Hepatocyte (in vitro differentiated cells): ENCODE measurements around the gene SLC25A22. TPM values are rescaled to one million over a fixed set of nuclear protein-coding genes. Genes with fewer than 3 reads are reported as not detected.

Source experiments
- DNase-seq: peaks from one replicate; pipeline ENCODE4 v3.0.0-alpha.2; 2016; ENCODE audit warnings: low spot score
- H2AFZ ChIP-seq: fragments of 200-600 bp; sonication (generic); 2 replicates; pipeline ENCODE4 v1.6.0; 2016; ENCODE audit warnings: antibody characterized with exemption, mild to moderate bottlenecking
- H3K27ac ChIP-seq: fragments of 200-600 bp; sonication (generic); 2 replicates; pipeline ENCODE4 v1.5.1; 2016; ENCODE audit warnings: mild to moderate bottlenecking
- H3K27me3 ChIP-seq: fragments of 200-600 bp; sonication (generic); 2 replicates; pipeline ENCODE4 v1.6.1; 2016
- H3K36me3 ChIP-seq: fragments of 200-600 bp; sonication (generic); replicated peaks from 2 replicates; pipeline ENCODE4 v1.5.1; 2016; ENCODE audit warnings: low read depth; ENCODE audit not compliant: insufficient read depth
- H3K4me1 ChIP-seq: fragments of 200-600 bp; sonication (generic); 2 replicates; pipeline ENCODE4 v1.5.1; 2016; ENCODE audit warnings: mild to moderate bottlenecking, moderate library complexity; ENCODE audit not compliant: insufficient read depth
- H3K4me2 ChIP-seq: fragments of 200-600 bp; sonication (generic); 2 replicates; pipeline ENCODE4 v1.6.0; 2016
- H3K4me3 ChIP-seq: fragments of 200-600 bp; sonication (generic); 2 replicates; pipeline ENCODE4 v1.5.1; 2016; ENCODE audit warnings: mild to moderate bottlenecking
- H3K79me2 ChIP-seq: fragments of 200-600 bp; sonication (generic); 2 replicates; pipeline ENCODE4 v1.6.0; 2017; ENCODE audit warnings: mild to moderate bottlenecking
- H3K9me2 ChIP-seq: fragments of 200-600 bp; sonication (generic); replicated peaks from 2 replicates; pipeline ENCODE4 v1.6.0; 2017; ENCODE audit warnings: mild to moderate bottlenecking; ENCODE audit not compliant: insufficient read depth
- H3K9me3 ChIP-seq: fragments of 200-600 bp; sonication (generic); 2 replicates; pipeline ENCODE4 v1.5.1; 2016; ENCODE audit warnings: low read depth, mild to moderate bottlenecking
- H4K20me1 ChIP-seq: fragments of 200-600 bp; sonication (generic); 2 replicates; pipeline ENCODE4 v1.6.0; 2016; ENCODE audit warnings: mild to moderate bottlenecking; ENCODE audit not compliant: insufficient read depth, poor library complexity, severe bottlenecking
- CTCF ChIP-seq: fragments of 200-600 bp; sonication (generic); IDR thresholded peaks from 2 replicates; pipeline ENCODE4 v1.5.1; 2016; ENCODE audit warnings: antibody characterized with exemption, mild to moderate bottlenecking; ENCODE audit not compliant: poor library complexity
- EZH2 ChIP-seq: fragments of 200-600 bp; sonication (generic); IDR thresholded peaks from 2 replicates; pipeline ENCODE4 v1.6.1; 2016; ENCODE audit warnings: antibody characterized with exemption, mild to moderate bottlenecking, borderline replicate concordance
- EZH2phosphoT487 ChIP-seq: fragments of 200-600 bp; sonication (generic); IDR thresholded peaks from one replicate; pipeline ENCODE4 v1.6.1; 2018; ENCODE audit warnings: antibody characterized with exemption, mild to moderate bottlenecking, low read depth, moderate library complexity; ENCODE audit not compliant: unreplicated experiment, severe bottlenecking
- WGBS: methylation state at CpG from one replicate; pipeline ENCODE4 v1.1.6; 2016; ENCODE audit warnings: low lambda C conversion rate; ENCODE audit errors: missing lambda C conversion rate; 5-methylcytosine and 5-hydroxymethylcytosine counted together
- polyA plus RNA-seq: library from polyadenylated mRNA; unstranded; fragments of >200 nt; fragmentation: Nextera tagmentation; extraction: Ambion mirVana; gene quantifications from 2 replicates; pipeline ENCODE4 v1.2.1, GENCODE V29; 2016
- total RNA-seq: library from RNA; depleted of rRNA; stranded (reverse); fragments of >200 nt; gene quantifications from 2 replicates; pipeline ENCODE4 v1.2.3, GENCODE V29; 2014

SLC25A22 gene
- total and polyA plus RNA-seq, 2 experiments from 2014 or later: 16.2 to 19.7 TPM

GRCh38 chr11:746289-747157, 51.6 kb downstream of the SLC25A22 start:
- 27% methylated on average over 34 of the region's 46 CpGs for whole genome bisulfite sequencing
- Histone ChIP-seq H3K9me3 (no peaks in the 10 kb centered on the region), H3K4me3 (peak overlapping the region; percentile 91), H2AFZ (peak overlapping the region; percentile 80), H3K4me1 (peaks cover 16% of the 10 kb centered on the region), H3K27me3 (no peaks in the 10 kb centered on the region), H3K79me2 (peaks cover 42% of the 10 kb centered on the region), H3K36me3 (no peaks in the 10 kb centered on the region), H3K4me2 (peak overlapping the region; percentile 99), H4K20me1 (peaks cover 12% of the 10 kb centered on the region), H3K9me2 (no peaks in the 10 kb centered on the region), H3K27ac (peak overlapping the region; percentile 78)
- DNase-seq: no peak
- no peak for TF ChIP-seq CTCF
- TF ChIP-seq EZH2phosphoT487: no peak
- no peak for TF ChIP-seq EZH2

GRCh38 chr11:745428-745827, 52.7 kb downstream of the SLC25A22 start:
- Histone ChIP-seq H3K9me2 (no peaks in the 10 kb centered on the region), H3K27ac (no peak overlapping the region), H3K36me3 (no peaks in the 10 kb centered on the region), H3K27me3 (no peaks in the 10 kb centered on the region), H4K20me1 (peaks cover 6% of the 10 kb centered on the region), H2AFZ (no peak overlapping the region), H3K4me1 (peaks cover 16% of the 10 kb centered on the region), H3K9me3 (no peaks in the 10 kb centered on the region), H3K79me2 (peaks cover 32% of the 10 kb centered on the region), H3K4me3 (no peak overlapping the region), H3K4me2 (no peak overlapping the region)
- no peak for DNase-seq
- TF ChIP-seq EZH2: no peak
- no peak for TF ChIP-seq CTCF
- TF ChIP-seq EZH2phosphoT487: no peak
- 78% methylated on average over 1 of the region's 1 CpG for WGBS

- TF ChIP-seq EZH2phosphoT487 (no peak), CTCF (no peak), EZH2 (no peak)
- Histone ChIP-seq H3K36me3 (no peaks in the 10 kb centered on the region), H3K27me3 (no peaks in the 10 kb centered on the region), H3K9me3 (no peaks in the 10 kb centered on the region), H4K20me1 (no peaks in the 10 kb centered on the region), H3K4me3 (no peak overlapping the region), H2AFZ (no peak overlapping the region), H3K79me2 (peaks cover 4% of the 10 kb centered on the region), H3K27ac (no peak overlapping the region), H3K4me2 (no peak overlapping the region), H3K4me1 (peaks cover 10% of the 10 kb centered on the region), H3K9me2 (no peaks in the 10 kb centered on the region)
- WGBS: 100% methylated on average over 4 of the region's 4 CpGs
- no peak for DNase-seq
Observed at GRCh38 chr11:742571-743201, 55.4 kb downstream of the SLC25A22 start.
